ENCODE results near the gene BZW2. TPM values are rescaled to one million over a fixed set of nuclear protein-coding genes. Genes with fewer than 3 reads are reported as not detected.
A peak's percentile ranks its signal among the peaks of the same experiment; 100 is the strongest.

The BZW2 gene
- total and polyA plus RNA-seq, 2 of the 13 experiments (the other 11 are each of a cell fraction or from before 2014, with no cell fraction given), result 21.8 to 95.2 TPM

- TF ChIP-seq ZNF609 (CRISPR knock-in tag; IDR thresholded peaks at IDR 0.05; ENCODE audit: borderline replicate concordance), result peak; percentile 62; the same call in 1 of the 2 replicates
- TF ChIP-seq CHCHD3 (CRISPR knock-in tag; IDR thresholded peaks at IDR 0.05), result 0 out of 2 replicates have a peak, but pooled peaks have one; percentile 73
- TF ChIP-seq MLXIP (CRISPR knock-in tag; IDR thresholded peaks at IDR 0.05; ENCODE audit: borderline replicate concordance), result peak; percentile 63; the same call in 1 of the 2 replicates
- TF ChIP-seq E2F5 (CRISPR knock-in tag; conservative IDR thresholded peaks at IDR 0.05), result peak; percentile 65; the same call in 1 of the 2 replicates
- TF ChIP-seq NCOR1 (IDR thresholded peaks at IDR 0.05; ENCODE audit: borderline replicate concordance, low read length), result no peak
- TF ChIP-seq MAFK (conservative IDR thresholded peaks at IDR 0.05 in 1 of 2, IDR thresholded peaks at IDR 0.05 in 1 of 2; ENCODE audit: low read length in 2 of 2), result no peak
- TF ChIP-seq ZNF878 (CRISPR knock-in tag; IDR thresholded peaks at IDR 0.05), result peak; percentile 76; the same call in 1 of the 2 replicates
- TF ChIP-seq SATB2 (CRISPR knock-in tag; IDR thresholded peaks at IDR 0.05), result 0 out of 2 replicates have a peak, but pooled peaks have one; percentile 68
- peak; percentile 50 for TF ChIP-seq RXRB (CRISPR knock-in tag; IDR thresholded peaks at IDR 0.05; ENCODE audit: borderline replicate concordance)
- TF ChIP-seq ZNF781 (CRISPR knock-in tag; IDR thresholded peaks at IDR 0.05; ENCODE audit: borderline replicate concordance, not compliant biosample characterization), result peak; percentile 74
- peak; percentile 22; the same call in 1 of the 2 replicates for TF ChIP-seq ZNF362 (CRISPR knock-in tag; IDR thresholded peaks at IDR 0.05; ENCODE audit: borderline replicate concordance)
- TF ChIP-seq NONO (IDR thresholded peaks at IDR 0.05), result no peak
- TF ChIP-seq NONO (CRISPR knock-in tag; conservative IDR thresholded peaks at IDR 0.05), result peak; percentile 76
- TF ChIP-seq ZNF879 (CRISPR knock-in tag; IDR thresholded peaks at IDR 0.05), result no peak
- TF ChIP-seq TEF (CRISPR knock-in tag; IDR thresholded peaks at IDR 0.05), result no peak
- TF ChIP-seq PHF8 (CRISPR knock-in tag; IDR thresholded peaks at IDR 0.05), result peak; percentile 93
- TF ChIP-seq ZNF225 (CRISPR knock-in tag; IDR thresholded peaks at IDR 0.05), result no peak
Observed at GRCh38 chr7:16645593-16646471, at the start of gene BZW2, which contains the start of gene ANKMY2 (continued).
